ENCODE results near the gene HSF4. TPM values are rescaled to one million over a fixed set of nuclear protein-coding genes. Genes with fewer than 3 reads are reported as not detected.

Gene HSF4
- total RNA-seq, 1 experiment from 2014 or later, result 38.6 TPM

GRCh38 chr16:67209565-67209964 is 45.0 kb downstream of the HSF4 start:
- ChIA-PET CTCF (no interaction called here), POLR2A (interaction anchor here (0.9 kb wide), 1 partner anchor 12 kb away, joined by 4 read pairs; no protein-coding TSS in a partner anchor)
- Histone ChIP-seq H3K27ac (ENCODE audit: low read length) (no peak overlapping the region), H3K9me3 (ENCODE audit: control insufficient read depth, insufficient read depth, low read depth, low read length) (no peaks in the 10 kb centered on the region), H3K4me1 (ENCODE audit: control insufficient read depth, insufficient read depth, low read length) (peaks cover 18% of the 10 kb centered on the region), H3K27me3 (ENCODE audit: control insufficient read depth, insufficient read depth, low read length) (no peaks in the 10 kb centered on the region), H3K4me3 (ENCODE audit: low read depth in 2 of 2, low read length in 2 of 2) (no peak overlapping the region), H3K36me3 (ENCODE audit: control insufficient read depth, insufficient read depth, low read length) (no peaks in the 10 kb centered on the region)
- BruUV-seq (replicated peaks), result no TSS peak
- DNase-seq (ENCODE audit: low read depth, low spot score) (no peak), ATAC-seq (no peak)
- in situ Hi-C loops (cut with HindIII; ENCODE audit: low pct_unique_long_range_greater_than_20kb, low sequenced_read_pairs), result no loop called here
- intact Hi-C loops (cut with micrococcal nuclease; ENCODE audit: unreplicated experiment), result no loop called here
- no peak for TF ChIP-seq POLR2AphosphoS5 (IDR thresholded peaks at IDR 0.05; ENCODE audit: low read depth, low read length)
- TF ChIP-seq REST (IDR thresholded peaks at IDR 0.05; ENCODE audit: insufficient read depth in 1 of 2, low read depth in 2 of 2, low read length in 1 of 2), result no peak
- no peak for TF ChIP-seq CTCF (IDR thresholded peaks at IDR 0.05)
- TF ChIP-seq SIN3A (IDR thresholded peaks at IDR 0.05; ENCODE audit: borderline replicate concordance, insufficient read depth, low read depth, low read length), result no peak
- no peak for TF ChIP-seq TCF7L2 (IDR thresholded peaks at IDR 0.05; ENCODE audit: low read depth, low read length)

- intact Hi-C loops (cut with micrococcal nuclease; ENCODE audit: unreplicated experiment) (no loop called here), in situ Hi-C loops (cut with HindIII; ENCODE audit: low pct_unique_long_range_greater_than_20kb, low sequenced_read_pairs) (no loop called here)
- Histone ChIP-seq H3K27me3 (ENCODE audit: control insufficient read depth, insufficient read depth, low read length) (no peaks in the 10 kb centered on the region), H3K36me3 (ENCODE audit: control insufficient read depth, insufficient read depth, low read length) (no peaks in the 10 kb centered on the region), H3K9me3 (ENCODE audit: control insufficient read depth, insufficient read depth, low read depth, low read length) (no peaks in the 10 kb centered on the region), H3K27ac (ENCODE audit: low read length) (no peak overlapping the region), H3K4me1 (ENCODE audit: control insufficient read depth, insufficient read depth, low read length) (peaks cover 18% of the 10 kb centered on the region), H3K4me3 (ENCODE audit: low read depth in 2 of 2, low read length in 2 of 2) (no peak overlapping the region)
- ATAC-seq, result no peak
- ChIA-PET CTCF (no interaction called here), POLR2A (interaction anchor here (0.6 kb wide), 1 partner anchor 122 kb away, joined by 3 read pairs; no protein-coding TSS in a partner anchor)
- no peak for TF ChIP-seq POLR2AphosphoS5 (IDR thresholded peaks at IDR 0.05; ENCODE audit: low read depth, low read length)
- no peak for TF ChIP-seq TCF7L2 (IDR thresholded peaks at IDR 0.05; ENCODE audit: low read depth, low read length)
- TF ChIP-seq SIN3A (IDR thresholded peaks at IDR 0.05; ENCODE audit: borderline replicate concordance, insufficient read depth, low read depth, low read length), result no peak
- no peak for TF ChIP-seq REST (IDR thresholded peaks at IDR 0.05; ENCODE audit: insufficient read depth in 1 of 2, low read depth in 2 of 2, low read length in 1 of 2)
- TF ChIP-seq CTCF (IDR thresholded peaks at IDR 0.05), result no peak
- BruUV-seq (replicated peaks), result no TSS peak
- no peak for DNase-seq (ENCODE audit: low read depth, low spot score)
These were observed 45.8 kb downstream of the HSF4 start for GRCh38 chr16:67210069-67210937.

All from Panc1 (cell line).